Epidermal melanocyte (primary cell): ENCODE measurements around the gene IL16.

Experiments
- DNase-seq: peaks from one replicate; pipeline ENCODE4 v3.0.0; 2011; ENCODE audit warnings: low spot score; ENCODE audit not compliant: insufficient read length

Gene IL16

GRCh38 chr15:81292523-81293001 lies 95.9 kb downstream of the IL16 start:
- no peak for DNase-seq

GRCh38 chr15:81293728-81294515 lies 97.2 kb downstream of the IL16 start:
- no peak for DNase-seq

GRCh38 chr15:81294516-81294880 lies 97.8 kb downstream of the IL16 start:
- DNase-seq, result no peak

GRCh38 chr15:81295486-81296121 lies 98.9 kb downstream of the IL16 start:
- no peak for DNase-seq

- no peak for DNase-seq
Measured at GRCh38 chr15:81296186-81296585, 99.5 kb downstream of the IL16 start.

- no peak for DNase-seq
Measured at GRCh38 chr15:81296673-81297072, 100.0 kb downstream of the IL16 start.

- no peak for DNase-seq
Measured at GRCh38 chr15:81297147-81297572, 100.5 kb downstream of the IL16 start.

GRCh38 chr15:81297603-81298575 lies 101.2 kb downstream of the IL16 start:
- DNase-seq, result no peak

GRCh38 chr15:81298611-81299010 lies 101.9 kb downstream of the IL16 start:
- no peak for DNase-seq

- DNase-seq, result no peak
Measured at GRCh38 chr15:81299156-81299555, 102.5 kb downstream of the IL16 start.

GRCh38 chr15:81299630-81300273 lies 103.1 kb downstream of the IL16 start:
- DNase-seq, result no peak

- DNase-seq, result no peak
Measured at GRCh38 chr15:81301385-81301784, 104.7 kb downstream of the IL16 start.

- no peak for DNase-seq
Measured at GRCh38 chr15:81301815-81302399, 105.2 kb downstream of the IL16 start.

GRCh38 chr15:81302701-81303109 lies 106.0 kb downstream of the IL16 start:
- no peak for DNase-seq

GRCh38 chr15:81303244-81304225 lies 106.9 kb downstream of the IL16 start:
- DNase-seq, result no peak

- no peak for DNase-seq
Measured at GRCh38 chr15:81304226-81304625, 107.5 kb downstream of the IL16 start.

- DNase-seq, result no peak
Measured at GRCh38 chr15:81308260-81308659, 111.6 kb downstream of the IL16 start.

GRCh38 chr15:81309647-81310450 lies 113.2 kb downstream of the IL16 start:
- no peak for DNase-seq

- DNase-seq, result no peak
Measured at GRCh38 chr15:81310480-81310879, 113.8 kb downstream of the IL16 start.
